H9 (cell line): ENCODE data around the gene C11orf24. TPM values are rescaled to one million over a fixed set of nuclear protein-coding genes. Genes with fewer than 3 reads are reported as not detected.

Experiments used
- DNase-seq: peaks from one replicate; pipeline ENCODE4 v3.0.0-alpha.2; 2017
- H2AFZ ChIP-seq: one replicate; pipeline ENCODE4 v1.6.1; 2013; ENCODE audit warnings: mild to moderate bottlenecking, low read length, control low read depth, moderate library complexity
- H2AK5ac ChIP-seq: 2 replicates; pipeline ENCODE4 v1.6.1; 2013; ENCODE audit warnings: low read length, control low read depth, mixed read lengths; ENCODE audit not compliant: insufficient read length
- H2BK120ac ChIP-seq: one replicate; pipeline ENCODE4 v1.6.1; 2013; ENCODE audit warnings: low read depth, mild to moderate bottlenecking, low read length, control low read depth, inconsistent platforms; ENCODE audit not compliant: poor library complexity, severe bottlenecking
- H2BK12ac ChIP-seq: 2 replicates; pipeline ENCODE4 v1.6.1; 2013; ENCODE audit warnings: low read length, control low read depth, mixed read lengths, low read depth; ENCODE audit not compliant: insufficient read length
- H2BK15ac ChIP-seq: 2 replicates; pipeline ENCODE4 v1.6.1; 2013; ENCODE audit warnings: low read depth, low read length, control low read depth
- H2BK20ac ChIP-seq: one replicate; pipeline ENCODE4 v1.6.1; 2013; ENCODE audit warnings: low read depth, mild to moderate bottlenecking, low read length, control low read depth, inconsistent platforms; ENCODE audit not compliant: poor library complexity, severe bottlenecking
- H2BK5ac ChIP-seq: 2 replicates; pipeline ENCODE4 v1.6.1; 2013; ENCODE audit warnings: low read length, control low read depth, mixed read lengths; ENCODE audit not compliant: insufficient read length
- H3K14ac ChIP-seq: 2 replicates; pipeline ENCODE4 v1.6.1; 2013; ENCODE audit warnings: low read length, control low read depth; ENCODE audit not compliant: insufficient read depth
- H3K18ac ChIP-seq: 2 replicates; pipeline ENCODE4 v1.6.1; 2013; ENCODE audit warnings: low read depth, mild to moderate bottlenecking, mixed read lengths, low read length, control low read depth; ENCODE audit not compliant: insufficient read length
- H3K23ac ChIP-seq: 2 replicates; pipeline ENCODE4 v1.6.1; 2013; ENCODE audit warnings: low read length, control low read depth, mixed read lengths, low read depth; ENCODE audit not compliant: insufficient read length
- H3K23me2 ChIP-seq: 2 replicates; pipeline ENCODE4 v1.6.1; 2013; ENCODE audit warnings: low read depth, mild to moderate bottlenecking, mixed read lengths, low read length, control low read depth; ENCODE audit not compliant: insufficient read length, poor library complexity, severe bottlenecking
- H3K27ac ChIP-seq: 2 replicates; pipeline ENCODE4 v1.5.1; 2013; ENCODE audit warnings: low read length, control low read depth, mixed read lengths, low read depth; ENCODE audit not compliant: insufficient read length
- H3K27me3 ChIP-seq: 2 replicates; pipeline ENCODE4 v1.6.1; 2013; ENCODE audit warnings: low read length, control low read depth, inconsistent platforms; ENCODE audit not compliant: insufficient read depth
- H3K4ac ChIP-seq: 2 replicates; pipeline ENCODE4 v1.6.1; 2013; ENCODE audit warnings: low read depth, mild to moderate bottlenecking, control low read depth, inconsistent platforms, low read length, moderate library complexity
- H3K4me1 ChIP-seq: 2 replicates; pipeline ENCODE4 v1.6.1; 2013; ENCODE audit warnings: low read length, control low read depth, inconsistent platforms; ENCODE audit not compliant: insufficient read depth
- H3K4me2 ChIP-seq: 2 replicates; pipeline ENCODE4 v1.6.1; 2013; ENCODE audit warnings: low read length, control low read depth, mixed read lengths; ENCODE audit not compliant: insufficient read length, insufficient read depth
- H3K56ac ChIP-seq: 2 replicates; pipeline ENCODE4 v1.6.1; 2013; ENCODE audit warnings: low read depth, mild to moderate bottlenecking, mixed read lengths, low read length, control low read depth; ENCODE audit not compliant: insufficient read length
- H3K79me1 ChIP-seq: 2 replicates; pipeline ENCODE4 v1.6.1; 2013; ENCODE audit warnings: low read depth, mild to moderate bottlenecking, moderate library complexity, low read length, control low read depth, inconsistent platforms; ENCODE audit not compliant: insufficient read depth, poor library complexity, severe bottlenecking
- H3K79me2 ChIP-seq: 2 replicates; pipeline ENCODE4 v1.6.1; 2013; ENCODE audit warnings: low read length, control low read depth, inconsistent platforms; ENCODE audit not compliant: insufficient read depth
- H3K9ac ChIP-seq: 2 replicates; pipeline ENCODE4 v1.6.1; 2013; ENCODE audit warnings: low read length, control low read depth, mixed read lengths; ENCODE audit not compliant: insufficient read length; ENCODE audit errors: extremely low read depth
- H3K9me3 ChIP-seq: one replicate; pipeline ENCODE4 v1.6.1; 2013; ENCODE audit warnings: low read depth, low read length, inconsistent platforms; ENCODE audit not compliant: control insufficient read depth
- H3T11ph ChIP-seq: one replicate; pipeline ENCODE4 v1.6.1; 2013; ENCODE audit warnings: mild to moderate bottlenecking, low read length, control low read depth, inconsistent platforms
- H4K20me1 ChIP-seq: one replicate; pipeline ENCODE4 v1.6.1; 2013; ENCODE audit not compliant: control insufficient read depth, insufficient read length, insufficient read depth
- H4K5ac ChIP-seq: 2 replicates; pipeline ENCODE4 v1.6.1; 2013; ENCODE audit warnings: low read depth, mild to moderate bottlenecking, mixed read lengths, low read length, control low read depth; ENCODE audit not compliant: insufficient read length
- H4K8ac ChIP-seq: replicated peaks from 2 replicates; pipeline ENCODE4 v1.6.1; 2013; ENCODE audit warnings: low read length, control low read depth, mixed read lengths, low read depth; ENCODE audit not compliant: insufficient read length
- H4K91ac ChIP-seq: 2 replicates; pipeline ENCODE4 v1.6.1; 2013; ENCODE audit warnings: low read depth, mild to moderate bottlenecking, moderate library complexity, mixed read lengths, low read length, control low read depth; ENCODE audit not compliant: insufficient read length
- H3K27ac Mint-ChIP-seq, 3 experiments: 2 replicates in 2 of 3; 3 replicates in 1 of 3; pipeline ENCODE4 v1.8.0; 2020 to 2021; ENCODE audit warnings: mixed read lengths in 3 of 3, mild to moderate bottlenecking in 1 of 3, moderate library complexity in 1 of 3
- H3K27me3 Mint-ChIP-seq: 2 replicates; pipeline ENCODE4 v1.8.0; 2021; ENCODE audit warnings: low read depth, mild to moderate bottlenecking, moderate library complexity, mixed read lengths
- H3K36me3 Mint-ChIP-seq, 3 experiments: 2 replicates in 2 of 3; 3 replicates in 1 of 3; pipeline ENCODE4 v1.8.0; 2020 to 2021; ENCODE audit warnings: low read depth in 3 of 3, mixed read lengths in 3 of 3; ENCODE audit not compliant: insufficient read depth in 1 of 3
- H3K4me1 Mint-ChIP-seq, 2 experiments: 2 replicates each; pipeline ENCODE4 v1.8.0; 2020; ENCODE audit warnings: mixed read lengths in 2 of 2
- H3K4me3 Mint-ChIP-seq, 2 experiments: 2 replicates in 1 of 2; 3 replicates in 1 of 2; pipeline ENCODE4 v1.8.0; 2020 to 2021; ENCODE audit warnings: mild to moderate bottlenecking in 2 of 2, mixed read lengths in 2 of 2, moderate library complexity in 1 of 2
- H3K9me3 Mint-ChIP-seq, 2 experiments: 2 replicates in 1 of 2; 3 replicates in 1 of 2; pipeline ENCODE4 v1.8.0; 2020; ENCODE audit warnings: mild to moderate bottlenecking in 2 of 2, mixed read lengths in 2 of 2, moderate library complexity in 1 of 2
- WGBS: extraction: QIAGEN DNeasy Blood & Tissue Kit; methylation state at CpG from one replicate; pipeline ENCODE4 v1.1.7; 2013; ENCODE audit warnings: missing lambda C conversion rate, low lambda C conversion rate, mixed read lengths; ENCODE audit not compliant: insufficient read length; ENCODE audit errors: extremely low coverage; 5-methylcytosine and 5-hydroxymethylcytosine counted together
- total RNA-seq: library from RNA; stranded (reverse); gene quantifications from 2 replicates; pipeline ENCODE4 v1.2.1, GENCODE V29; 2021
- TF ChIP-seq, protein P1 (sequence below): fragments of 200-600 bp; sonication (generic); conservative IDR thresholded peaks from 3 replicates; pipeline ENCODE4 v1.8.0; 2021; ENCODE audit warnings: antibody characterized with exemption, mild to moderate bottlenecking

C11orf24 gene
- total RNA-seq, 1 experiment from 2014 or later, result 46.8 TPM

DNA sequence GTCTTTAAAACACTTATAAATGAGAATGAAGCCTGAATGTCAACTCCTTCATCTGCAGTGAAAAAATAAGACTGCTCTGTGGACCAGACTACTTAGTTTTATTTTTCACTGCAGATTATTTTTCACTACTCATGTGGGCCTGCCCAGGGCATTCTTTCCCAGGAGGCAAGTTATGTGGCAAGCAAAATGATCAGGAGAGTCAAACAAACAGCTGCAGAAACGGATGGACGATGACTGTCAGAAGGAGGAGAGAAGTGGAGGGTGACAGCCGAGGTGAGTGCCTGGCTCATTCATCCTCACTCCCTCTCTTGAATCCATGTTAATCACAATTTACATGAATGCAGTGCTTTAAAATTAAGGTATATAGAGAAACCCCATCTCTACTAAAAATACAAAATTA lies 34.9 kb upstream of the C11orf24 start:
- no peak overlapping the region for H2BK120ac ChIP-seq
- DNase-seq, result no peak
- no peak overlapping the region for H4K91ac ChIP-seq
- no peaks in the 10 kb centered on the region; the same call in 1 of the 2 replicates for H3K4me1 ChIP-seq
- no peak overlapping the region for H3K56ac ChIP-seq
- H3K79me2 ChIP-seq, result no peaks in the 10 kb centered on the region
- H4K5ac ChIP-seq, result no peak overlapping the region
- no peaks in the 10 kb centered on the region for H3K27me3 ChIP-seq
- no peak overlapping the region for H3K27ac Mint-ChIP-seq
- H3K4me1 Mint-ChIP-seq, result peaks cover 12% of the 10 kb centered on the region in 2 experiments
- H2BK15ac ChIP-seq, result no peak overlapping the region
- H3K4ac ChIP-seq, result no peak overlapping the region
- no peak overlapping the region for H4K8ac ChIP-seq
- TF ChIP-seq, protein P1, sequence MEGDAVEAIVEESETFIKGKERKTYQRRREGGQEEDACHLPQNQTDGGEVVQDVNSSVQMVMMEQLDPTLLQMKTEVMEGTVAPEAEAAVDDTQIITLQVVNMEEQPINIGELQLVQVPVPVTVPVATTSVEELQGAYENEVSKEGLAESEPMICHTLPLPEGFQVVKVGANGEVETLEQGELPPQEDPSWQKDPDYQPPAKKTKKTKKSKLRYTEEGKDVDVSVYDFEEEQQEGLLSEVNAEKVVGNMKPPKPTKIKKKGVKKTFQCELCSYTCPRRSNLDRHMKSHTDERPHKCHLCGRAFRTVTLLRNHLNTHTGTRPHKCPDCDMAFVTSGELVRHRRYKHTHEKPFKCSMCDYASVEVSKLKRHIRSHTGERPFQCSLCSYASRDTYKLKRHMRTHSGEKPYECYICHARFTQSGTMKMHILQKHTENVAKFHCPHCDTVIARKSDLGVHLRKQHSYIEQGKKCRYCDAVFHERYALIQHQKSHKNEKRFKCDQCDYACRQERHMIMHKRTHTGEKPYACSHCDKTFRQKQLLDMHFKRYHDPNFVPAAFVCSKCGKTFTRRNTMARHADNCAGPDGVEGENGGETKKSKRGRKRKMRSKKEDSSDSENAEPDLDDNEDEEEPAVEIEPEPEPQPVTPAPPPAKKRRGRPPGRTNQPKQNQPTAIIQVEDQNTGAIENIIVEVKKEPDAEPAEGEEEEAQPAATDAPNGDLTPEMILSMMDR, result no peak
- peaks cover 5% of the 10 kb centered on the region for H3K9me3 ChIP-seq
- no peaks in the 10 kb centered on the region for H3K79me1 ChIP-seq
- peaks cover 7% of the 10 kb centered on the region for H3K27me3 Mint-ChIP-seq
- H3K23ac ChIP-seq, result no peak overlapping the region
- H3K27ac ChIP-seq, result no peak overlapping the region
- no peaks in the 10 kb centered on the region for H3K23me2 ChIP-seq
- H2BK12ac ChIP-seq, result no peak overlapping the region
- H3K9ac ChIP-seq, result no peak overlapping the region
- H3K4me2 ChIP-seq, result no peak overlapping the region
- H2AK5ac ChIP-seq, result no peak overlapping the region
- H3K18ac ChIP-seq, result no peak overlapping the region
- H3T11ph ChIP-seq, result no peak overlapping the region
- H3K14ac ChIP-seq, result no peak overlapping the region
- H3K4me3 Mint-ChIP-seq, result no peak overlapping the region
- no peak overlapping the region for H2AFZ ChIP-seq
- no CpG with 5 or more reads among the region's 3 CpGs for WGBS
- H3K9me3 Mint-ChIP-seq, result peaks cover 21 to 26% of the 10 kb centered on the region in 2 experiments
- no peaks in the 10 kb centered on the region for H4K20me1 ChIP-seq
- no peak overlapping the region for H2BK20ac ChIP-seq
- H3K36me3 Mint-ChIP-seq, result peaks cover 10 to 21% (median 14%) of the 10 kb centered on the region in 3 experiments
- H2BK5ac ChIP-seq, result no peak overlapping the region
